Measurements from ENCODE around the gene KIF9.
"Not testable (repeated sequence)": the region's sequence is repeated elsewhere in the genome, so short reads cannot be mapped to it uniquely, and the experiment has no call there.

Gene KIF9

GRCh38 chr3:47193871-47194859 is 88.4 kb downstream of the KIF9 start:
- DNase-seq (ENCODE audit: low read depth, low spot score) = no peak

GRCh38 chr3:47186285-47186684 is 96.3 kb downstream of the KIF9 start:
- DNase-seq (ENCODE audit: low read depth, low spot score) = no peak

GRCh38 chr3:47181685-47182084 is 100.9 kb downstream of the KIF9 start:
- DNase-seq (ENCODE audit: low read depth, low spot score) = not testable (repeated sequence)

GRCh38 chr3:47180011-47180410 is 102.6 kb downstream of the KIF9 start:
- not testable (repeated sequence) for DNase-seq (ENCODE audit: low read depth, low spot score)

Measured in brain pericyte (primary cell).